DMS 273 (cell line): ENCODE data around the gene RAP1GDS1.
"Not testable (repeated sequence)": the region's sequence is repeated elsewhere in the genome, so short reads cannot be mapped to it uniquely, and the experiment has no call there.

Source experiments
- DNase-seq: peaks from one replicate; lab custom pipeline; 2025; ENCODE audit not compliant: unreplicated experiment; lab: John Stamatoyannopoulos, UW

Gene RAP1GDS1

DNA sequence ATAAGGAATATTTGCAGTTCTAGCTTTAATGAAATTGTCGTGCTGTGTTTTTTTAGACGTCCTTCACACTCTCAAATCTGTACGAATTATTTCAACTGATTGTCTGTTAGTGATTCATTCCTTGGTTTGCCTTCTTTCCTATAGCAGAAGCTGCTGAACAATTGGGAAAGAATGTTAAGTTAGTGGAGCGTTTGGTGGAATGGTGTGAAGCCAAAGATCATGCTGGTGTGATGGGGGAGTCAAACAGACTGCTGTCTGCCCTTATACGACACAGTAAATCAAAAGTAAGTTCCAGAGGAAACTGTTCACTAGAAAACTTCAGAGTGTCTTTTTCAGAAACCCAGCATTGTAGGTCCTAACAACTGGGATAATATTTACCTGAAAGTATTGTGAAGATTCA, 159.9 kb downstream of the RAP1GDS1 start:
- DNase-seq, result no peak

DNA sequence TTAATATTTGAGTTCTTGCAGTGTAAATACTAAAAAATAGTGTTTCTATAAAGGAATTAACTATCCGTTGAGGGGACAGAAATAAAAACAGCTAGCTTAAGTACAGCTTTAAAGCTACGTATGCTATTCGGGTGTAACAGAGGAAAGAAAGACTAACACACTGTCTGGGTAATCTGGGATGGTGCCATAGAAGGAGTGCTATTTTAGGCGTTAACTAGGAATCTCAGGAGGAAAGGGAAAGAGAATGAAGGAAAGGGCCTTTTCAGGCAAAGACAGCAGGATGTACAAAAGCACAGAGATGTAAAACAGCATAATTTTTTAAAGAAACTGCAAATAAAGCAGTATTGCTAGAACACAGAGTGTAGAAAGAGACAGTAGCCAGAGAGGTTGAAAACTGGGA, 161.8 kb downstream of the RAP1GDS1 start:
- no peak for DNase-seq

- no peak for DNase-seq
Observed at GRCh38 chr4:98430708-98431403, 169.7 kb downstream of the RAP1GDS1 start.

- no peak for DNase-seq
Observed at GRCh38 chr4:98433691-98434090, 172.5 kb downstream of the RAP1GDS1 start.

DNA sequence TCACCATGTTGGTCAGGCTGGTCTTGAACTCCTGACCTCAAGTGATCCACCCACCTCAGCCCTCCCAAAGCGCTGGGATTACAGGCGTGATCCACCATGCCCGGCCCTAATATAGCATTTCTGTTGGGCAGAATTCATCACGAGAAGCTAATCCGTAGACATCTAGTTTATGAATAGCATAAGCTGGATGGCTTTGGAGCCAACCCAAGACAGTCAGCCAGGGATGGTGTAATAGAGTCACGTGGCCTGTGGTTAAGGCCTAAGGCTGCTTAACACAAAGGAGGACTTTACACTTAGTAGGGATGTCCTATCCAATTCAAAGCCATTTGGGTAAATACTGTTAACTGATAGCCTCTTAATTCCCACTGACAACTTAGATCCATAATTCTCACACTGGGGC, 173.6 kb downstream of the RAP1GDS1 start:
- no peak for DNase-seq

GRCh38 chr4:98444371-98444770, 183.2 kb downstream of the RAP1GDS1 start:
- DNase-seq, result no peak

DNA sequence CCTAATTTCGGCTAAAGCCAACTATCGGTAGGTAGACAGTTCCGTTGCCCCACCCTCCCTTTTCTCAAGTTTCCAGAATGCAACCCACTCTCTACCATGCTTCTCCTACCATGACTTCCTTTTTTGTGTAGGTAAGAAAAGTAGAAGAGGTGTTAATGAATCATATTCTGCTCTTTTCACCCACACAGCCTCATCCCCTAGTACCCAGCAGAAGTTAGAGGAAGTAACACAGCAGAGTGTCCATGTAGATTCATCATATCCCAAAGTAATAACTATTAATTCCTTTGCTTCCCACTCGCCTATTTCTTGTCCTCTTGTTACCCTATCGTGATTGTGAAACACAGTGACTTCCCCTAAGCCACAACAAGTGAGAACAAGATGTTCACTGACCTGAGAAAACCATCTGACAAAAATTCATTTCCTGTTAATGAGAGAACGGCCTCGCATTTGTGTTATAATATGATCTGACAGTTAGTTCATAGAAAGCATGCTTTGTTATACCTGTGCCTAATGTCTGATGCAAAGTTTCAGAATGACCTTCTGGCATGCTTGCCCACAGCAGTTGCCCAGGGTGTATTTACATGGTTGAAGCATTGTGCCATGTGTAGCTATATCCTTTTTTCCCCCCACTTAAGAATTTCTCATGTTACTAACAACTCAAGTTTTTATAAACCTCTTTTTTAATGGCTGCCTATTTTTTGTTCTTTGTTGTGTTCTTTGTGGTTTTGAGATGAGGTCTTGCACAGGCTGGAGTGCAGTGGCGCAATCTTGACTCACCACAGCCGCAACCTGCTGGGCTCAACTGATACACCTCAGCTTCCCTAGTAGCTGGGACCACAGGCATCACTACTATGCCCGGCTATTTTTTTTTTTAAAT, 185.6 kb downstream of the RAP1GDS1 start:
- DNase-seq, result no peak

- peak; percentile 1 for DNase-seq
Observed at GRCh38 chr4:98447648-98448047, 186.5 kb downstream of the RAP1GDS1 start.

GRCh38 chr4:98448908-98449307, 187.7 kb downstream of the RAP1GDS1 start:
- DNase-seq, result peak; percentile 45

DNA sequence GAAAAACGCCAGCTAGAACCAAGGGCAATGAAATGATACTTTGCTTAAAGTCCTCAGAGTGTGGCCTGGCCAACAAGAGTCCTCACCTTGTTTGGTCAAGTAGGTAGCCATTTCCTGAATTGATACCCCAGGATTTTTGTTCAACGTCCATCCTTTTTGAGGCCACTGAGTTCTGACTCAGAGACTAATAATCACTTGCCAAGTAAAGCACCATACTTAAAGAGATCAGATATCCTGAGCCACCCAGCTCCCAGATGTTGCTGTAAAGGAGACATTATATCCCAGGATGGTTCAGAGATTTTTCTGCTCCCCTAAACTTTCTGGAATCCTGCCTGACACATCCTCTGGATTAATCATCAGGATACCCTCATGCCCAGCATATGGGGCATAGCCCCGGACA, 190.9 kb downstream of the RAP1GDS1 start:
- no peak for DNase-seq

GRCh38 chr4:98457422-98457821, 196.2 kb downstream of the RAP1GDS1 start:
- not testable (repeated sequence) for DNase-seq

DNA sequence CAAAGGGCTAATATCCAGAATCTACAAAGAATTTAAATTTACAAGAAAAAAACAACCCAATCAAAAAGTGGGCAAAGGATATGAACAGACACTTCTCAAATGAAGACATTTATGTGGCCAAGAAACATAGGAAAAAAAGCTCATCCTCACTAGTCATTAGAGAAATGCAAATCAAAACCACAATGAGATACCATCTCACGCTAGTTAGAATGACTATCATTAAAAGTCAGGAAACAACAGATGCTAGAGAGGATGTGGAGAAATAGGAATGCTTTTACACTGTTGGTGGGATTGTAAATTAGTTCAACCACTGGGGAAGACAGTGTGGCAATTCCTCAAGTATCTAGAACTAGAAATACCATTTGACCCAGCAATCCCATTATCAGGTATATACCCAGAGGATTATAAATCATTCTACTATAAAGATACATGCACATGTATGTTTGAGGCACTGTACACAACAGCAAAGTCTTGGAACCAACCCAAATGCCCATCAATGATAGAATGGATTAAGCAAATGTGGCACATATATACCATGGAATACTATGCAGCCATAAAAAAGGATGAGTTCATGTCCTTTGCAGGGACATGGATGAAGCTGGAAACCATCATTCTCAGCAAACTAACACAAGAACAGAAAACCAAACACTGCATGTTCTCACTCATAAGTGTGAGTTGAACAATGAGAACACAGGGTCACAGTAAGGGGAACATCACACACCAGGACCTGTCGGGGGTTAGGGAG, 200.1 kb downstream of the RAP1GDS1 start:
- DNase-seq, result not testable (repeated sequence)

GRCh38 chr4:98462487-98462886, 201.3 kb downstream of the RAP1GDS1 start:
- no peak for DNase-seq

GRCh38 chr4:98466868-98467599, 205.8 kb downstream of the RAP1GDS1 start:
- no peak for DNase-seq

DNA sequence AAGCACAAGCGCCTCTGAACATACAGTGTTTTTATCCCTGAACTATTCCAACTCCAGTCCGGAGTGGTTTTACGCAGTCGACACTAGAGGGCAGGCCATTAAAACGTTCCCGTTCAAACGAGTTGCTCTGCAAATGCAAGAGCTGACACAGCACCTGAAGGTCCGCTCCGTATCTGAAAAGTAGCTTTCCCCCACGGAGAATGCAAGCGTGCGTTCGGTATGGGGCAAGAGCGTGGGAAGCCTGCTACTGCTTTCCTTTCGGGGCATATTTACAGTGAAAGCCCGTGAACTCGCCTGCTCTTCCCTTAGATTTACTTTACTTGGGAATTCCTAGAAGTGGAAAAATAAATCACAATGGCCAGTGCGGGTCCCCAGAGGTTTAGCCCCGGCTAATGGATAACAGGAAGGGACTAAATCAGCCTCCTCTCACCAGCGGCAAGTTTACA, 206.5 kb downstream of the RAP1GDS1 start:
- peak; percentile 92 for DNase-seq

- no peak for DNase-seq
Observed at GRCh38 chr4:98468709-98469108, 207.5 kb downstream of the RAP1GDS1 start.

- peak; percentile 7 for DNase-seq
Observed at GRCh38 chr4:98469771-98470170, 208.6 kb downstream of the RAP1GDS1 start.

- DNase-seq, result peak; percentile 22
Observed at GRCh38 chr4:98470366-98470765, 209.2 kb downstream of the RAP1GDS1 start.

DNA sequence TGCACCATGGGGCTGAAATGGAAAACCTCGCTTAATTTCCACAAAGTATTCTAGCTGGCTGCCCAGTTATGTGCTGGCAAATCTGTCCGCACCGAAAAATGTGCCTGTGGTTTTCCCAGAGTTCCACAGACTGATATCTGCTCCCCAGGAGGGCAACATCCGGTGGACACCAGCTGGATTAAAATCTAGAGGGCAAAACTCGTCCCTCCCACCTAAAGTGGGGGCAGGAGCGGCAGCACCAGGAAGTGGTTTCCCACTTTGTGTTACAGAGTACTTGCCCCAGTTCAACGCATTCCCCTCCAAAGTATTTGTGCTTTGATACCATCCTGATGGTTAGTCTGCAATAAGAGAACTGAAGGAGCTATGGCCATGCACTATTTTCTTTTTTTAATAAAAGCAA, 209.6 kb downstream of the RAP1GDS1 start:
- no peak for DNase-seq

DNA sequence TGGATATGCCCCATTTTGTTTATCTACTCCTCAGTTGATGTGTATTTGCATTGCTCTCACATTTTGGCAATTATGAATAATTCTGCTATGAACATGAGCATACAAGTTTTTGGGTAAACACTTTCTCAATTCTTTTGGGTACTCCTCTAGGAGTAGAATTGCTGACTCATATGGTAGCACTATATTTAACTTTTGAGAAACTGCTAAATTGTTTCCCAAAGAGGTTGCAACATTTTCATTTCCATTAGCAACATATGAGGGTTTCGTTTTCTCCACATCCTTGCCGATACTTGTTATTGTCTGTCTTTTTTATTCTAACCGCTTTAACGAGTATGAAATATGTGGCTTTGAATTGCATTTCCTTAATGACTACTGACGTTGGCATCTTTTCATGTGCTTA, 211.9 kb downstream of the RAP1GDS1 start:
- DNase-seq, result no peak

DNA sequence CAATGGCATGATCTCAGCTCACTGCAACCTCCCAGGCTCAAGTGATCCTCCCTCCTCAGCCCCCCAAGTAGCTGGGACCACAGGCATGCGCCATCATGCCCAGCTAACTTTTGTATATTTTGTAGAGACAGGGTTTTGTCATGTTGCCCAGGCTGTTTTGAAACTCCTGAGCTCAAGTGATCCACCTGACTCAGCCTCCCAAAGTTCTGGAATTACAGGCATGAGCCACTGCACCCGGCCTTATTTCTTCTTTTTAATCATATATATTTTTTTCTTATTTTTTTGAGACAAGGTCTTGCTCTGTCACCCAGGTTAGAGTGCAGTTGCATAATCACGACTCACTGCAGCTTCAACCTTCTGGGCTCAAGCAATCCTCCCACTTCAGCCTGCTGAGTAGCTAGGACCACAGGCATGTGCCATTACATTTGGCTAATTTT, 213.2 kb downstream of the RAP1GDS1 start:
- DNase-seq, result no peak
